ENCODE data around the gene DTYMK. TPM values are rescaled to one million over a fixed set of nuclear protein-coding genes. Genes with fewer than 3 reads are reported as not detected.

The DTYMK gene
- total and polyA plus RNA-seq, 2 of the 8 experiments (the other 6 are each of a cell fraction or from before 2014, with no cell fraction given), result 58.3 to 69.9 TPM

- TF ChIP-seq ATF2 (IDR thresholded peaks at IDR 0.05; ENCODE audit: low read length), result no peak
- no peak for TF ChIP-seq RXRA (IDR thresholded peaks at IDR 0.05; ENCODE audit: insufficient read depth, low read depth, low read length)
- no peak for TF ChIP-seq CHD7 (IDR thresholded peaks at IDR 0.05; ENCODE audit: insufficient replicate concordance, low read length)
- TF ChIP-seq KDM5A (IDR thresholded peaks at IDR 0.05; ENCODE audit: low read length), result no peak
- TF ChIP-seq TEAD4 (IDR thresholded peaks at IDR 0.05; ENCODE audit: low read depth, low read length), result no peak
- no peak for TF ChIP-seq ATF3 (IDR thresholded peaks at IDR 0.05; ENCODE audit: insufficient read depth, low read depth, low read length)
- no peak for TF ChIP-seq GABPA (IDR thresholded peaks at IDR 0.05; ENCODE audit: borderline replicate concordance, insufficient read depth, low read length)
- TF ChIP-seq CEBPB (IDR thresholded peaks at IDR 0.05; ENCODE audit: low read depth, low read length), result no peak
- TF ChIP-seq TAF1 (IDR thresholded peaks at IDR 0.05; ENCODE audit: low read depth, low read length), result no peak
Measured at GRCh38 chr2:241648453-241648852, 38.2 kb downstream of the DTYMK start (continued).
